ENCODE data around the gene FERMT2.
A peak's percentile ranks its signal among the peaks of the same experiment; 100 is the strongest.
"Not testable (repeated sequence)": the region's sequence is repeated elsewhere in the genome, so short reads cannot be mapped to it uniquely, and the experiment has no call there.

FERMT2 gene

DNA sequence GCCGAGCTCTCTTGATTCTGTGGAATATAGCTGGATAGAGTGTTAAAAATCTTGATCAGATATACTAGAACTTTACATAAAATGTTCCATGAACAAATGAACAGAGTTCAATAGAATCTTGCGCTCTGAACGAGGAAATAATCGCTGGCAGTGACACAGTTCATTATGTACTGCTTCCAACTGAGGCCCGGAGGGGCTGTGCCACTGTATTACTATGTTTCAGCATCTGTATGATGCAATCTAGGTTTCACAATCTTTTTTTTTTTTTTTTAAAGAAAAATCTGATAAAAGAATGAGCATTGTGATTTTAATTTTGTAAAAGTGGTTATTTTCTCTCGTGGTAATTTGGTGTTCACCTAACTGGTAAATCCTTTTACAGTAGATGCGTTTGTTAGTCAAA lies 77.2 kb downstream of the FERMT2 start:
- Histone ChIP-seq H3K4me1 (ENCODE audit: insufficient read depth, poor library complexity, severe bottlenecking) (peaks cover 21% of the 10 kb centered on the region), H3K9me3 (ENCODE audit: severe bottlenecking) (no peaks in the 10 kb centered on the region), H3K27me3 (ENCODE audit: insufficient read depth, poor library complexity, severe bottlenecking) (no peaks in the 10 kb centered on the region), H3K27ac (ENCODE audit: poor library complexity, severe bottlenecking) (no peak overlapping the region), H3K4me3 (ENCODE audit: severe bottlenecking) (no peak overlapping the region), H3K36me3 (ENCODE audit: low read depth) (peaks cover 97% of the 10 kb centered on the region)
- ATAC-seq (ENCODE audit: low read depth) (peak; percentile 68), DNase-seq (ENCODE audit: low spot score) (no peak)
- TF ChIP-seq, protein P1, sequence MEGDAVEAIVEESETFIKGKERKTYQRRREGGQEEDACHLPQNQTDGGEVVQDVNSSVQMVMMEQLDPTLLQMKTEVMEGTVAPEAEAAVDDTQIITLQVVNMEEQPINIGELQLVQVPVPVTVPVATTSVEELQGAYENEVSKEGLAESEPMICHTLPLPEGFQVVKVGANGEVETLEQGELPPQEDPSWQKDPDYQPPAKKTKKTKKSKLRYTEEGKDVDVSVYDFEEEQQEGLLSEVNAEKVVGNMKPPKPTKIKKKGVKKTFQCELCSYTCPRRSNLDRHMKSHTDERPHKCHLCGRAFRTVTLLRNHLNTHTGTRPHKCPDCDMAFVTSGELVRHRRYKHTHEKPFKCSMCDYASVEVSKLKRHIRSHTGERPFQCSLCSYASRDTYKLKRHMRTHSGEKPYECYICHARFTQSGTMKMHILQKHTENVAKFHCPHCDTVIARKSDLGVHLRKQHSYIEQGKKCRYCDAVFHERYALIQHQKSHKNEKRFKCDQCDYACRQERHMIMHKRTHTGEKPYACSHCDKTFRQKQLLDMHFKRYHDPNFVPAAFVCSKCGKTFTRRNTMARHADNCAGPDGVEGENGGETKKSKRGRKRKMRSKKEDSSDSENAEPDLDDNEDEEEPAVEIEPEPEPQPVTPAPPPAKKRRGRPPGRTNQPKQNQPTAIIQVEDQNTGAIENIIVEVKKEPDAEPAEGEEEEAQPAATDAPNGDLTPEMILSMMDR (IDR thresholded peaks at IDR 0.05; ENCODE audit: poor library complexity, severe bottlenecking), result no peak

DNA sequence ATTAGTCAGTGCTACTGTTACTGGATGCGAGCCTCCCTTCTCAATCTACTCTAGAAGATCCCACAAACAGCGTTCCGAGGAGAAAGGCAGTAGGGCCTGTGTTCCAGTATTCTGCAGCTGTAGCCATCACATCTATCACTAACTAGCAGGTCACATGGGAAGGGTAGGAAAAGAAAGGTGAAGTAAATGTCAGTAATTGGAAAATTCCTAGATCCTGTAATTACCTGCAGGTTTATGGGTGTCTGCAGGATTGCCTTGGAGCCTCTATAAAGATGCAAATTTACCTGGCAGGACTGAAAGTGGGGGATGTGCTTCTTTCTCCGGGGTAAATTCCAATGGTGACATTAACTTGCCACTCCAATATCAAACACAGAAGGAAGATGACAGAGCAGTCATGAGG lies 77.8 kb downstream of the FERMT2 start:
- TF ChIP-seq, protein P1 (IDR thresholded peaks at IDR 0.05; ENCODE audit: poor library complexity, severe bottlenecking), result no peak

DNA sequence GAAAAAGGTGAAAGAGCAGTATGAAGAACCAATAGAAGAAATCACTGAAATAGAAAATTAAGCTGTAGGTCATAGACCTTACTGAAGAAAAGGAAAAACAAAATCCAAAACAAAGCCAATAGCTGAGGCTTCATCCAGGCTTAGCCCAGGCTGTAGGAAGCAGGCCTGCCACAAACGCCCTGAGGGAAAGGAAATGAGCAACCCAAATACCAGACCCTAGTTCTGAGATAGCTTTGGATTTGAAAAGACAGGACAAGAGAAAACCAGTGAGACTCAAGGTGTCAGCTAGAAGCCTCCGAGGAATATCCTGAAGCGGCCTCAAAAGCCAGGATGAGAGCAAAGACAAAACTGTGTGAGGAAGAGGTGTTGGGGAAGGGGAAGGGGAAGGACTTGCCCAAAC lies 79.2 kb downstream of the FERMT2 start:
- no peak overlapping the region for H3K4me3 ChIP-seq (ENCODE audit: severe bottlenecking)
- DNase-seq (ENCODE audit: low spot score), result no peak
- peak overlapping the region; percentile 26 for H3K27ac ChIP-seq (ENCODE audit: poor library complexity, severe bottlenecking)
- peaks cover 97% of the 10 kb centered on the region for H3K36me3 ChIP-seq (ENCODE audit: low read depth)
- peaks cover 21% of the 10 kb centered on the region for H3K4me1 ChIP-seq (ENCODE audit: insufficient read depth, poor library complexity, severe bottlenecking)
- TF ChIP-seq, protein P1 (IDR thresholded peaks at IDR 0.05; ENCODE audit: poor library complexity, severe bottlenecking), result no peak
- no peaks in the 10 kb centered on the region for H3K9me3 ChIP-seq (ENCODE audit: severe bottlenecking)
- no peaks in the 10 kb centered on the region for H3K27me3 ChIP-seq (ENCODE audit: insufficient read depth, poor library complexity, severe bottlenecking)
- peak; percentile 66 for ATAC-seq (ENCODE audit: low read depth)

More for the DNA sequence above, 77.8 kb downstream of the FERMT2 start:
- no peak for DNase-seq (ENCODE audit: low spot score)
- H3K9me3 ChIP-seq (ENCODE audit: severe bottlenecking), result no peaks in the 10 kb centered on the region
- H3K36me3 ChIP-seq (ENCODE audit: low read depth), result peaks cover 97% of the 10 kb centered on the region
- H3K27me3 ChIP-seq (ENCODE audit: insufficient read depth, poor library complexity, severe bottlenecking), result no peaks in the 10 kb centered on the region
- no peak for ATAC-seq (ENCODE audit: low read depth)
- no peak overlapping the region for H3K4me3 ChIP-seq (ENCODE audit: severe bottlenecking)
- H3K4me1 ChIP-seq (ENCODE audit: insufficient read depth, poor library complexity, severe bottlenecking), result peaks cover 21% of the 10 kb centered on the region
- H3K27ac ChIP-seq (ENCODE audit: poor library complexity, severe bottlenecking), result no peak overlapping the region

DNA sequence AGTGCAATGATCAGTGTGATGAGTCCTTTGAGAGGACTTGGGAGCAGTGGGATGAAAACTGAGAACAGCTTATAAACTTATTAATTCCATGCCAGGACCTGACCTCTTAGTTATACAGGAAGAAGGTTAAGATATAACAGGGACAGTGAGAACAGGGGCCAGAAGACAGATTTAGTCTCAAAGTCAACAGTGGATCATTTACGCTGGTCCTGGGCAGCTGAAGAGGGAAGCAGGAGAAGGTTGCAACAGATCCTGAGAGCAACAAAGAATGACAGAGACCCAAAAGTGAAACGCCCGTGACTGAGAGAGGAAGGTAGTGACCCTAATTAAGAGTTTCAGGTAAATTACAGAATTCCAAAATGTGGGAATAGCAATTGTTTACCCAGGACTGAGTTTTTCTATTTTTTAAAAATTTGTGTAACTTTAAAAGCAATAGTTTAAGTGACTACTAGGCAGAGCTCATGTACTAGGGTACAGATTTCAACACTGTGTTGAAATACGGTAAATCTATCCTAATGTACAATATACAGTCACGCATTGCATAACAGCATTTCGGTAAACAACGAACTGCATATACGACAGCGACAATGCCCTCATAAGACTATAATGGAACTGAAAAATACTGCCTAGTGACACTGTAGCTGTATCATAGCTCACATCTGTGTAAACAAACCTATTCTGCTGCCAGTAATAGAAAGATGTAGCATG lies 81.8 kb downstream of the FERMT2 start:
- DNase-seq (ENCODE audit: low spot score), result no peak
- peaks cover 96% of the 10 kb centered on the region for H3K36me3 ChIP-seq (ENCODE audit: low read depth)
- H3K27ac ChIP-seq (ENCODE audit: poor library complexity, severe bottlenecking), result no peak overlapping the region
- TF ChIP-seq, protein P1 (IDR thresholded peaks at IDR 0.05; ENCODE audit: poor library complexity, severe bottlenecking), result no peak
- H3K27me3 ChIP-seq (ENCODE audit: insufficient read depth, poor library complexity, severe bottlenecking), result no peaks in the 10 kb centered on the region
- no peaks in the 10 kb centered on the region for H3K9me3 ChIP-seq (ENCODE audit: severe bottlenecking)
- no peak for ATAC-seq (ENCODE audit: low read depth)
- no peak overlapping the region for H3K4me3 ChIP-seq (ENCODE audit: severe bottlenecking)
- H3K4me1 ChIP-seq (ENCODE audit: insufficient read depth, poor library complexity, severe bottlenecking), result peaks cover 15% of the 10 kb centered on the region

DNA sequence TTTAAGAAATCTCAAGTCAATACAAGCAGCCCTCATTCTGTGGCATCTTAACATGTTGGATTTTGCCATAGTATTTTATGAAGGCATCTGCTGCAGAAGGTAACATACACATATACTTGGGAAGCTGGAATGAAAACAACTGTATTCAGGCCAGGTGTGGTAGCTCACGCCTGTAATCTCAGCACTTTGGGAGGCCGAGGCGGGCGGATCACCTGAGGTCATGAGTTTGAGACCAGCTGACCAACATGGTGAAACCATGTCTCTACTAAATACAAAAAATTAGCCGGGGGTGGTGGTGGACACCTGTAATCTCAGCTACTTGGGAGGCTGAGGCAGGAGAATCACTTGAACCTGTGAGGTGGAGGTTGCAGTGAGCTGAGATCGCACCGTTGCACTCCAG lies 86.0 kb downstream of the FERMT2 start:
- not testable (repeated sequence) for H3K4me3 ChIP-seq (ENCODE audit: severe bottlenecking); ATAC-seq (ENCODE audit: low read depth); H3K27me3 ChIP-seq (ENCODE audit: insufficient read depth, poor library complexity, severe bottlenecking); DNase-seq (ENCODE audit: low spot score); H3K4me1 ChIP-seq (ENCODE audit: insufficient read depth, poor library complexity, severe bottlenecking); H3K27ac ChIP-seq (ENCODE audit: poor library complexity, severe bottlenecking); H3K9me3 ChIP-seq (ENCODE audit: severe bottlenecking)
- peaks cover 96% of the 10 kb centered on the region for H3K36me3 ChIP-seq (ENCODE audit: low read depth)

Data from RWPE2 (cell line).